Measurements from ENCODE around the gene FMNL1. TPM values are rescaled to one million over a fixed set of nuclear protein-coding genes. Genes with fewer than 3 reads are reported as not detected.

The FMNL1 gene
- total RNA-seq, 4 donors from 2014 or later, result 19.2 to 42.9 (median 24.6) TPM

- Histone ChIP-seq H3K4me3 (no peak overlapping the region), H3K27ac (peak overlapping the region in 1 of 4 donors; percentile 0), H3K36me3 (peaks cover 0 to 79% (median 47%) of the 10 kb centered on the region in 3 donors), H3K9me3 (no peaks in the 10 kb centered on the region), H3K27me3 (no peaks in the 10 kb centered on the region), H3K4me1 (peaks cover 0 to 25% (median 10%) of the 10 kb centered on the region in 4 donors)
- WGBS, 2 donors, result 50 to 57% methylated on average over 1 of the region's 1 CpG
- no peak for TF ChIP-seq EP300 (IDR thresholded peaks at IDR 0.05)
- TF ChIP-seq POLR2A (IDR thresholded peaks at IDR 0.05), result no peak
- no peak for TF ChIP-seq CTCF (IDR thresholded peaks at IDR 0.05)
- no peak for DNase-seq (ENCODE audit: low spot score in 2 of 2)
These were observed 44.1 kb downstream of the FMNL1 start for GRCh38 chr17:45265821-45266220.

DNA sequence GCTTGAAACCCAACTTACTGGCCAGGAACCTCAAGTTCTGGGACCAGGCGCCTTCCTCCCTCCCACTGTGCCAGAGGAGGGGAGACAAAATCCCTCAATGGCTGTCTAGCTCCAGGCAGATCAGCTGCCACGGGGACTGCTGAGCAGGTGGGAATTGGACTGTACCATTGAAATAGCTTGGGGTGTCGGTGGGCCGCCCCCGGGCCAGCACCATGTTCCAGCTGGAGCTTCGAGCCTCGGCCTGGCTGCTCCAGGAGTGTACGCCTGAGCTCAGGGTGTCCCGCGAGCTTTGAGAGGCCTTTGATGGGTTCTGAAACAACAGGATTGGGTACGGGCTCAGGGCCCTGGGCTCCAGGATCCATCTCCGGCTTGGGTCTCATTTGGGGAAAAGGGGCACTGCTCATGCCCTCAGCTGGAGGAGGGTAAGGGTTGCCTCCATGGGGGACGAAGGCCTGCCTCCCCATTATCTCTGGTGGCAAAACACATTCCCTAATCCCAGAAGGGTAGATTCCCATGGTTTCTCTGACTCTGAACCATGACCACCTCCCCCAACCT lies 44.8 kb downstream of the FMNL1 start:
- H3K9me3 ChIP-seq, result no peaks in the 10 kb centered on the region
- no peak for DNase-seq (ENCODE audit: low spot score in 2 of 2)
- TF ChIP-seq EP300 (IDR thresholded peaks at IDR 0.05) (no peak), CTCF (IDR thresholded peaks at IDR 0.05) (no peak)
- H3K4me1 ChIP-seq, result peaks cover 0 to 23% (median 10%) of the 10 kb centered on the region in 4 donors
- 88 to 91% methylated on average over 13 of the region's 13 CpGs for WGBS, 2 donors
- H3K4me3 ChIP-seq, result no peak overlapping the region
- H3K36me3 ChIP-seq, result peaks cover 0 to 85% (median 52%) of the 10 kb centered on the region in 3 donors
- H3K27me3 ChIP-seq, result no peaks in the 10 kb centered on the region
- peak overlapping the region in 1 of 4 donors; percentile 0 for H3K27ac ChIP-seq

DNA sequence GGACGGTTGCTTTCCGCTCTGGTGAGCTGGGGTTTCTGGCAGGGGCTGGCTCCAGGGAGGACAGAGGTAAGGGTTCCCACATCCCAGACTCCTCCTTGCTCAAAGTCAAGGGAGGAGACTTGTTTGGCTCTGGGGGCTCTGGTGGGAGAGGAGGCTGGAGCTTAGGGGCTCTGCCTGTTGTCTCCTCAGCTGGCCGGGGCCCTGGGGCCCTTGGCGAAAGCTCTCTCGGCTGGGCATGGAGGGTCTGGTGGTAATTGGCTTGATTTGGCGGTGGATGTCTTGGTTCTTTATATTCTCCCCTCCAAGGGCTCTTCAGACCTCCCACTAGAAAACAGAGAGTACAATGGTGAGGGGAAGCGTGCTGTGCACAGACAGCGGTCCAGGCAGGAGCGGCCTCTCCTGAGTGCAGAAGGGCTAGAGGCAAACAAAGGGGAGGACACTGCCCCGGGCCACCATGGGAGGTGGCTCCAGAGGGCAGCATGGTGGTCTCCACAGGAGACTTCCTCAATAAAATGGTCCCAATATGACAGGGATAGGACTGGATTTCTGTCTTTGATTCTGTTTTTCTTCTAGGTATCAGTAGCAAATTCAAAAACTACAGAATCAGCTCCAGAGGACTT lies 45.9 kb downstream of the FMNL1 start:
- H3K27ac ChIP-seq, result no peak overlapping the region
- no peaks in the 10 kb centered on the region for H3K27me3 ChIP-seq
- TF ChIP-seq EP300 (IDR thresholded peaks at IDR 0.05) (no peak), CTCF (IDR thresholded peaks at IDR 0.05) (no peak), POLR2A (IDR thresholded peaks at IDR 0.05) (no peak)
- no peak for DNase-seq (ENCODE audit: low spot score in 2 of 2)
- no peaks in the 10 kb centered on the region for H3K9me3 ChIP-seq
- H3K36me3 ChIP-seq, result peaks cover 0 to 95% (median 52%) of the 10 kb centered on the region in 3 donors
- WGBS, 2 donors, result 74 to 89% methylated on average over 9 to 10 of the region's 10 CpGs
- no peak overlapping the region for H3K4me3 ChIP-seq
- H3K4me1 ChIP-seq, result peaks cover 0 to 12% (median 5%) of the 10 kb centered on the region in 4 donors

GRCh38 chr17:45269912-45270311 lies 48.2 kb downstream of the FMNL1 start:
- Histone ChIP-seq H3K27me3 (no peaks in the 10 kb centered on the region), H3K9me3 (no peaks in the 10 kb centered on the region), H3K27ac (no peak overlapping the region), H3K36me3 (peaks cover 0 to 96% (median 49%) of the 10 kb centered on the region in 3 donors), H3K4me3 (no peak overlapping the region), H3K4me1 (peaks cover 0 to 12% (median 0%) of the 10 kb centered on the region in 4 donors)
- WGBS, 2 donors, result 76 to 94% methylated on average over 7 of the region's 7 CpGs
- no peak for DNase-seq (ENCODE audit: low spot score in 2 of 2)
- TF ChIP-seq CTCF (IDR thresholded peaks at IDR 0.05), result no peak
- no peak for TF ChIP-seq EP300 (IDR thresholded peaks at IDR 0.05)
- no peak for TF ChIP-seq POLR2A (IDR thresholded peaks at IDR 0.05)

DNA sequence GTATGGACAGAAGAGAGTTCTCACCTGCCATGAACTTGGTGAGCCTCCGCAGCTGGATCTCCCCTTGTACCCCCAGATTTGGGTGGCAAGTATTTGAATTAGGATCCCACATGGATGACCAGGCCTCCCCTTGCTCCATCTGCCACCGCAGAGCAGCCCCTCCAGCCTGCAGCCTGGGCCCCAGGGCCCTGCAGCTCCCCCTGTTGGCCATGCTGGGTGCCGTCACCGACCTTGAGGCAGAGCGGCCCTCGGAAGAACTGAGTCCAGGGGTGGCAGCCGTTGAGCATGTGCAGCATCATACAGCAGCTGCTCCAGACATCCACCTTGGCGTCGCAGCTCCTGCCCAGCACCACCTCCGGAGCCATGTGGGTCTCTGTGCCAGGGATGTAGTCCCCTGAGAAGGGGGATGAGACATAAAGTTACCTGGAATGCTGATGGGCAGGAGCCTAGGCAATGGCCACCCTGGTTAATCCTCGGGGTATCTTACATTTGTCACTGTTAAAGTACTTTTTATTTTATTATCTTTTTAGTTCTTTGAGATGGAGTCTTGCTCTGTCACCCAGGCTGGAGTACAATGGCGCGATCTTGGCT lies 49.2 kb downstream of the FMNL1 start:
- no peak overlapping the region for H3K4me3 ChIP-seq
- 73 to 76% methylated on average over 9 to 11 of the region's 13 CpGs for WGBS, 2 donors
- peaks cover 0 to 86% (median 49%) of the 10 kb centered on the region in 3 donors for H3K36me3 ChIP-seq
- H3K27me3 ChIP-seq, result no peaks in the 10 kb centered on the region
- no peak for TF ChIP-seq EP300 (IDR thresholded peaks at IDR 0.05)
- peak in 3 of 5 experiments; percentile 14 to 36 (median 23) for TF ChIP-seq CTCF (IDR thresholded peaks at IDR 0.05)
- DNase-seq (ENCODE audit: low spot score in 2 of 2), result no peak
- no peak overlapping the region for H3K27ac ChIP-seq
- peaks cover 0 to 14% (median 0%) of the 10 kb centered on the region in 4 donors for H3K4me1 ChIP-seq
- no peaks in the 10 kb centered on the region for H3K9me3 ChIP-seq
